GM21529 (cell line): ENCODE results near the gene FYN.

Experiments
- ATAC-seq: cut with Tn5 transposase; IDR thresholded peaks from one replicate; pipeline ENCODE4 v1.9.1; 2021; ENCODE audit not compliant: unreplicated experiment

The FYN gene

GRCh38 chr6:111711984-111712752 is 161.1 kb downstream of the FYN start:
- ATAC-seq: no peak

- no peak for ATAC-seq
Observed at GRCh38 chr6:111711476-111711875, 161.8 kb downstream of the FYN start.

- no peak for ATAC-seq
Observed at GRCh38 chr6:111710911-111711310, 162.3 kb downstream of the FYN start.

GRCh38 chr6:111710439-111710838 is 162.8 kb downstream of the FYN start:
- no peak for ATAC-seq

GRCh38 chr6:111709615-111710398 is 163.4 kb downstream of the FYN start:
- peak; percentile 95 for ATAC-seq

GRCh38 chr6:111709201-111709600 is 164.1 kb downstream of the FYN start:
- no peak for ATAC-seq

- ATAC-seq: no peak
Observed at GRCh38 chr6:111707773-111708172, 165.5 kb downstream of the FYN start.

GRCh38 chr6:111706841-111707391 is 166.3 kb downstream of the FYN start:
- no peak for ATAC-seq

GRCh38 chr6:111703723-111704122 is 169.5 kb downstream of the FYN start:
- ATAC-seq: no peak

GRCh38 chr6:111702268-111702667 is 171.0 kb downstream of the FYN start:
- ATAC-seq: no peak

- ATAC-seq: no peak
Observed at GRCh38 chr6:111701146-111701545, 172.1 kb downstream of the FYN start.

- no peak for ATAC-seq
Observed at GRCh38 chr6:111700135-111700690, 173.0 kb downstream of the FYN start.

GRCh38 chr6:111699123-111699522 is 174.1 kb downstream of the FYN start:
- ATAC-seq: no peak

- ATAC-seq: no peak
Observed at GRCh38 chr6:111696814-111697213, 176.4 kb downstream of the FYN start.

GRCh38 chr6:111692327-111693164 is 180.7 kb downstream of the FYN start:
- no peak for ATAC-seq

GRCh38 chr6:111691345-111692225 is 181.7 kb downstream of the FYN start:
- no peak for ATAC-seq

- no peak for ATAC-seq
Observed at GRCh38 chr6:111689946-111690345, 183.3 kb downstream of the FYN start.

GRCh38 chr6:111689419-111689818 is 183.8 kb downstream of the FYN start:
- ATAC-seq: no peak

- ATAC-seq: no peak
Observed at GRCh38 chr6:111688331-111688730, 184.9 kb downstream of the FYN start.

- no peak for ATAC-seq
Observed at GRCh38 chr6:111687652-111688051, 185.6 kb downstream of the FYN start.
